Measurements from ENCODE around the gene PTGR3. TPM values are rescaled to one million over a fixed set of nuclear protein-coding genes. Genes with fewer than 3 reads are reported as not detected.

Gene PTGR3
- total and polyA plus RNA-seq, 2 of the 8 experiments (the other 6 are each of a cell fraction or from before 2014, with no cell fraction given): 2.0 to 3.6 TPM

- TF ChIP-seq KDM4A (IDR thresholded peaks at IDR 0.05; ENCODE audit: low read depth, low read length, severe bottlenecking) (no peak), RAD21 (IDR thresholded peaks at IDR 0.05 in 1 of 2, conservative IDR thresholded peaks at IDR 0.05 in 1 of 2; ENCODE audit: low read depth in 2 of 2, low read length in 2 of 2) (no peak), JUN (IDR thresholded peaks at IDR 0.05; ENCODE audit: low read depth, low read length) (no peak), ZNF274 (IDR thresholded peaks at IDR 0.05; ENCODE audit: borderline replicate concordance, extremely low read depth, low read length) (no peak), SIRT6 (IDR thresholded peaks at IDR 0.05; ENCODE audit: low read length) (no peak), RFX5 (IDR thresholded peaks at IDR 0.05; ENCODE audit: borderline replicate concordance, low read depth, low read length) (no peak), SUZ12 (IDR thresholded peaks at IDR 0.05; ENCODE audit: low read length) (no peak)
These were observed 29.2 kb upstream of the PTGR3 start (continued) for GRCh38 chr18:75238100-75238499.

All from H1 (cell line).